ENCODE results near the gene DPH2. TPM values are rescaled to one million over a fixed set of nuclear protein-coding genes. Genes with fewer than 3 reads are reported as not detected.

DPH2 gene
- polyA plus RNA-seq, 2 donors: 14.2 to 17.9 TPM

DNA sequence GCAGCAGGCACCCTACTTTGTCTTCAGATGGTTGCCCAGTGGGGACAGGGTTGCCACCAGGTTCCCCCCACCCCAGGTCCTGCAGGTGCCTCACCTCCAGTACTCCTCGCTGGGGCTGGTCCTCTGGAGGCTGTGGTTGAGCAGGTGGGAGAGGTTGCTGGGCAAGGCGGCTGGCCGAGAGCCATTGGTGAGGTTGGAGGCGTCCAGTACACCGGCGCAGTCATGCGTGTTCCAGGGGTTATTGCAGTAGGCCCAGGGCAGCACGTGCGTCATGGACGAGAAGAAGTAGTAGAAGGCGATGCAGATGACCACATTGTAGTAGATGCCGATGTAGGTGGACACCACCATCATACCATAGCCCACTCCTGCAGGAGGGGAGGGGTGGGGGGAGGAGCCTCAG, 38.4 kb downstream of the DPH2 start:
- 92 to 96% methylated on average over 12 of the region's 12 CpGs for WGBS, 2 donors
- peaks cover 0 to 8% of the 10 kb centered on the region in 2 donors for H3K4me1 ChIP-seq (ENCODE audit: control insufficient read depth in 2 of 2, insufficient read depth in 2 of 2, low read length in 1 of 2)
- peaks cover 6 to 23% of the 10 kb centered on the region in 2 donors for H3K36me3 ChIP-seq (ENCODE audit: control insufficient read depth in 2 of 2, insufficient read depth in 2 of 2, low read length in 1 of 2)
- H3K9me3 ChIP-seq (ENCODE audit: control insufficient read depth in 2 of 2, insufficient read depth in 1 of 2, low read depth in 1 of 2, low read length in 1 of 2): no peaks in the 10 kb centered on the region
- H3K27me3 ChIP-seq (ENCODE audit: control insufficient read depth in 1 of 2, insufficient read depth in 2 of 2, low read length in 2 of 2): no peaks in the 10 kb centered on the region
- H3K27ac ChIP-seq (ENCODE audit: low read depth in 2 of 2, low read length in 1 of 2): no peak overlapping the region
- no peak overlapping the region for H3K4me3 ChIP-seq (ENCODE audit: low read depth in 1 of 2, low read length in 2 of 2)

GRCh38 chr1:44010935-44011471, 41.2 kb downstream of the DPH2 start:
- Histone ChIP-seq H3K27ac (ENCODE audit: low read depth in 2 of 2, low read length in 1 of 2) (no peak overlapping the region), H3K27me3 (ENCODE audit: control insufficient read depth in 1 of 2, insufficient read depth in 2 of 2, low read length in 2 of 2) (no peaks in the 10 kb centered on the region), H3K9me3 (ENCODE audit: control insufficient read depth in 2 of 2, insufficient read depth in 1 of 2, low read depth in 1 of 2, low read length in 1 of 2) (no peaks in the 10 kb centered on the region), H3K4me1 (ENCODE audit: control insufficient read depth in 2 of 2, insufficient read depth in 2 of 2, low read length in 1 of 2) (peaks cover 0 to 17% of the 10 kb centered on the region in 2 donors), H3K4me3 (ENCODE audit: low read depth in 1 of 2, low read length in 2 of 2) (no peak overlapping the region), H3K36me3 (ENCODE audit: control insufficient read depth in 2 of 2, insufficient read depth in 2 of 2, low read length in 1 of 2) (peaks cover 6 to 21% of the 10 kb centered on the region in 2 donors)
- WGBS, 2 donors: 71 to 82% methylated on average over 8 to 11 of the region's 11 CpGs

GRCh38 chr1:44012404-44012803, 42.6 kb downstream of the DPH2 start:
- H3K27ac ChIP-seq (ENCODE audit: low read depth in 2 of 2, low read length in 1 of 2): no peak overlapping the region
- H3K9me3 ChIP-seq (ENCODE audit: control insufficient read depth in 2 of 2, insufficient read depth in 1 of 2, low read depth in 1 of 2, low read length in 1 of 2): no peaks in the 10 kb centered on the region
- no peak overlapping the region for H3K4me3 ChIP-seq (ENCODE audit: low read depth in 1 of 2, low read length in 2 of 2)
- WGBS, 2 donors: 64 to 77% methylated on average over 2 of the region's 2 CpGs
- peaks cover 0 to 23% of the 10 kb centered on the region in 2 donors for H3K36me3 ChIP-seq (ENCODE audit: control insufficient read depth in 2 of 2, insufficient read depth in 2 of 2, low read length in 1 of 2)
- no peaks in the 10 kb centered on the region for H3K27me3 ChIP-seq (ENCODE audit: control insufficient read depth in 1 of 2, insufficient read depth in 2 of 2, low read length in 2 of 2)
- H3K4me1 ChIP-seq (ENCODE audit: control insufficient read depth in 2 of 2, insufficient read depth in 2 of 2, low read length in 1 of 2): peaks cover 0 to 17% of the 10 kb centered on the region in 2 donors

GRCh38 chr1:44012941-44013609, 43.3 kb downstream of the DPH2 start:
- 82 to 83% methylated on average over 13 of the region's 13 CpGs for WGBS, 2 donors

DNA sequence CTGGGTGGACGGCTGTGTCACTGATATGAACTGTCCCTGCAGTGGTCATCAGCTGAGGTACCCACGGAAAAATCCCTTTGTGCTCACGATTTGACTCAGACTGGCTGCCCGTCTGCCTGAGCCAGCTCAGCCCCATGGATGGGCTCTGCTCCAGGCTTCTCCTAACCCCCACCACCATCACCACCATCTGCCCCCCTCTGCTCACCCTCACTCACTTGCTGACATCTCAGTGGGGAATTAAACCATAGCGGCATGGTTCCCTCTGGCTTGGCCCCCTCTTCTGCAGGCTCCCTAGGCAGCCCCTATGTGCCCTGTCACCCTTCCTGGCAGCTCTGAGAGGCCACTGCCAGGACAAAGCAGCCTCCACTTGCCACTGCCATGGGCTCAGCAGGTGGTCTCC, 44.1 kb downstream of the DPH2 start:
- peaks cover 0 to 22% of the 10 kb centered on the region in 2 donors for H3K36me3 ChIP-seq (ENCODE audit: control insufficient read depth in 2 of 2, insufficient read depth in 2 of 2, low read length in 1 of 2)
- H3K4me3 ChIP-seq (ENCODE audit: low read depth in 1 of 2, low read length in 2 of 2): no peak overlapping the region
- 63 to 74% methylated on average over 5 of the region's 5 CpGs for WGBS, 2 donors
- no peaks in the 10 kb centered on the region for H3K9me3 ChIP-seq (ENCODE audit: control insufficient read depth in 2 of 2, insufficient read depth in 1 of 2, low read depth in 1 of 2, low read length in 1 of 2)
- peaks cover 0 to 17% of the 10 kb centered on the region in 2 donors for H3K4me1 ChIP-seq (ENCODE audit: control insufficient read depth in 2 of 2, insufficient read depth in 2 of 2, low read length in 1 of 2)
- H3K27me3 ChIP-seq (ENCODE audit: control insufficient read depth in 1 of 2, insufficient read depth in 2 of 2, low read length in 2 of 2): no peaks in the 10 kb centered on the region
- H3K27ac ChIP-seq (ENCODE audit: low read depth in 2 of 2, low read length in 1 of 2): peak overlapping the region; percentile 58 to 79

More at GRCh38 chr1:44012941-44013609, 43.3 kb downstream of the DPH2 start:
- H3K27me3 ChIP-seq (ENCODE audit: control insufficient read depth in 1 of 2, insufficient read depth in 2 of 2, low read length in 2 of 2): no peaks in the 10 kb centered on the region
- H3K9me3 ChIP-seq (ENCODE audit: control insufficient read depth in 2 of 2, insufficient read depth in 1 of 2, low read depth in 1 of 2, low read length in 1 of 2): no peaks in the 10 kb centered on the region
- no peak overlapping the region for H3K4me3 ChIP-seq (ENCODE audit: low read depth in 1 of 2, low read length in 2 of 2)
- no peak overlapping the region for H3K27ac ChIP-seq (ENCODE audit: low read depth in 2 of 2, low read length in 1 of 2)
- H3K36me3 ChIP-seq (ENCODE audit: control insufficient read depth in 2 of 2, insufficient read depth in 2 of 2, low read length in 1 of 2): peaks cover 0 to 25% of the 10 kb centered on the region in 2 donors
- H3K4me1 ChIP-seq (ENCODE audit: control insufficient read depth in 2 of 2, insufficient read depth in 2 of 2, low read length in 1 of 2): peaks cover 0 to 17% of the 10 kb centered on the region in 2 donors

DNA sequence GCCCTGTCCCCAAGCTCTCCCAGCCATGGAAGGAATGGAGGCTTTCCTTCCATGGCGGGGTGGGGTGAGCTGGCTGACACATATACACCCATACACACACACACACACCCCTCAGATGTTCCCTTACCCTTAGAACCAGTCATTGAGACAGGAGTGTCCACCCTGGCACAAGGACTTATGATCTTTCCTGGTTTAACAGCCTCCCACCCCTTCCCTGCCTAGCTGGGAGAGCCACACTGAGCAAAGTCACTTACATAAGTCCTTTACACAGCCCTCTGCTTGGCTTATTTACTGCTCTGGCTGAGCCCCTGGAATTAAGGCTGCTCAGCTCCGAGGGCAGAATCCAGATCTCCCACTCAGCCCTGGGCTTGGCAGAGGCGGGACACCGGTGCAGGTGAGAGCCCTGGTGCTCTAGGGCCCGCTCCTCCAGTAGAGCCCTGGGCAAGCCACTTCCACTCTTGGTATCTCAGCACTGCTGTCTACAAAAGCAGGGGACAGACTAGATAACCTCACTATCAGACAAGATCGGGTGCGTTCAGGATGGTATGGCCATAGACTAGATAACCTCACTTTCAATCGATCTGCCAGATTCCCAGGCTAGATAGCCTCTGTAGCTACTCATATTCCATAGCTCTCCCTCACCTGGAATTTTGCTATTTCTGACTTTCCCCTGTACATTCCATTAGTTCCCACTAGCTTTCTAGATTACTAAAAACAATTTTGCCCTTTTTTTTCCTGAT, 44.7 kb downstream of the DPH2 start:
- Histone ChIP-seq H3K9me3 (ENCODE audit: control insufficient read depth in 2 of 2, insufficient read depth in 1 of 2, low read depth in 1 of 2, low read length in 1 of 2) (no peaks in the 10 kb centered on the region), H3K27me3 (ENCODE audit: control insufficient read depth in 1 of 2, insufficient read depth in 2 of 2, low read length in 2 of 2) (no peaks in the 10 kb centered on the region), H3K27ac (ENCODE audit: low read depth in 2 of 2, low read length in 1 of 2) (peak overlapping the region; percentile 58 to 79), H3K36me3 (ENCODE audit: control insufficient read depth in 2 of 2, insufficient read depth in 2 of 2, low read length in 1 of 2) (peaks cover 0 to 21% of the 10 kb centered on the region in 2 donors), H3K4me1 (ENCODE audit: control insufficient read depth in 2 of 2, insufficient read depth in 2 of 2, low read length in 1 of 2) (peaks cover 0 to 17% of the 10 kb centered on the region in 2 donors), H3K4me3 (ENCODE audit: low read depth in 1 of 2, low read length in 2 of 2) (no peak overlapping the region)
- WGBS, 2 donors: 74 to 81% methylated on average over 8 of the region's 8 CpGs

GRCh38 chr1:44015206-44015605, 45.4 kb downstream of the DPH2 start:
- H3K36me3 ChIP-seq (ENCODE audit: control insufficient read depth in 2 of 2, insufficient read depth in 2 of 2, low read length in 1 of 2): peaks cover 0 to 19% of the 10 kb centered on the region in 2 donors
- 74 to 79% methylated on average over 3 of the region's 3 CpGs for WGBS, 2 donors
- H3K4me1 ChIP-seq (ENCODE audit: control insufficient read depth in 2 of 2, insufficient read depth in 2 of 2, low read length in 1 of 2): peaks cover 0 to 21% of the 10 kb centered on the region in 2 donors
- H3K4me3 ChIP-seq (ENCODE audit: low read depth in 1 of 2, low read length in 2 of 2): no peak overlapping the region
- H3K27me3 ChIP-seq (ENCODE audit: control insufficient read depth in 1 of 2, insufficient read depth in 2 of 2, low read length in 2 of 2): no peaks in the 10 kb centered on the region
- H3K9me3 ChIP-seq (ENCODE audit: control insufficient read depth in 2 of 2, insufficient read depth in 1 of 2, low read depth in 1 of 2, low read length in 1 of 2): no peaks in the 10 kb centered on the region
- no peak overlapping the region for H3K27ac ChIP-seq (ENCODE audit: low read depth in 2 of 2, low read length in 1 of 2)

DNA sequence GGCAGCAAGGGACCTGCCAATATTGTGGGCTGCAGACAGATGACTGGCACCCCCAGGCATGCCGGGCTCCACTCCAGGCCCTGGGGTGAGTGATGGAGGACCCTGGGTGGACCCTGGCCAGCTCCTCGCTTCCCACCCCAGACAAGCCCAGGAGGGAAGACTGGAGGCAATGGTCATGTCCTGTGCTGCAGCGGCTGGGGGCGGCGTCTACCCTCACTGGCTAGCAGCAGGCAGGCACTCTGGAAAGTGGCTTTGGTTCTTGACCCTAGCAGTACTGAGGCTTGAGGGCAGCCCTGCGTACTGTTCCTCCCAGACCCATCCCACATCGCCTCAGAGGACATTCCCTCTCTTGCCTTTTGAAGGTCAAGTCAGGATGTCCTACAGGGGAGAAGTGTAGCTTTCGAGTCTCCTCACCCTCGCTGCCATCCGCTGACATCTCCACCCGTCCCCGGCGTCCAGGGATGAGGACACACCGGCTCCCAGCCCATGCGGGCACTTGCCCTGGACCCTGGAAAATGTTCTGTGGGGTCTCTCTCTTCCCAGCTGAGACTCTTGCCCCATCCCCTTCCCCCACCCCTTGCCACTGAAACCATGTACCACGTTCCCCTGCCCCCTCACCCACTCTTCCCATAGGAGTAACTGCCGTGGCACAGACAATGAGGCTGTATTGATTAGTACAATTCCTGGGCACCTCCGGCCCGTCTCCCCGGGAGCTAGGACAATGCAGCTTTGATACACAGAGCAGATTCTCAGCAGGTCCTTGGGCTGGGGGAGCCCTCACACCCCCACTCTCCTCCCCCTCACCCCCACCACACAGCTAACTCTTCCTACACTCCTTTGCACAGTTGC, 46.5 kb downstream of the DPH2 start:
- no peak overlapping the region for H3K27ac ChIP-seq (ENCODE audit: low read depth in 2 of 2, low read length in 1 of 2)
- 87 to 88% methylated on average over 20 of the region's 20 CpGs for WGBS, 2 donors
- no peaks in the 10 kb centered on the region for H3K9me3 ChIP-seq (ENCODE audit: control insufficient read depth in 2 of 2, insufficient read depth in 1 of 2, low read depth in 1 of 2, low read length in 1 of 2)
- no peaks in the 10 kb centered on the region for H3K27me3 ChIP-seq (ENCODE audit: control insufficient read depth in 1 of 2, insufficient read depth in 2 of 2, low read length in 2 of 2)
- H3K4me3 ChIP-seq (ENCODE audit: low read depth in 1 of 2, low read length in 2 of 2): no peak overlapping the region
- H3K4me1 ChIP-seq (ENCODE audit: control insufficient read depth in 2 of 2, insufficient read depth in 2 of 2, low read length in 1 of 2): peaks cover 4 to 28% of the 10 kb centered on the region in 2 donors
- H3K36me3 ChIP-seq (ENCODE audit: control insufficient read depth in 2 of 2, insufficient read depth in 2 of 2, low read length in 1 of 2): peaks cover 0 to 14% of the 10 kb centered on the region in 2 donors

- 90 to 91% methylated on average over 20 of the region's 20 CpGs for WGBS, 2 donors
- Histone ChIP-seq H3K4me3 (ENCODE audit: low read depth in 1 of 2, low read length in 2 of 2) (no peak overlapping the region), H3K27ac (ENCODE audit: low read depth in 2 of 2, low read length in 1 of 2) (no peak overlapping the region), H3K27me3 (ENCODE audit: control insufficient read depth in 1 of 2, insufficient read depth in 2 of 2, low read length in 2 of 2) (no peaks in the 10 kb centered on the region), H3K4me1 (ENCODE audit: control insufficient read depth in 2 of 2, insufficient read depth in 2 of 2, low read length in 1 of 2) (peaks cover 4 to 29% of the 10 kb centered on the region in 2 donors), H3K36me3 (ENCODE audit: control insufficient read depth in 2 of 2, insufficient read depth in 2 of 2, low read length in 1 of 2) (peaks cover 0 to 17% of the 10 kb centered on the region in 2 donors), H3K9me3 (ENCODE audit: control insufficient read depth in 2 of 2, insufficient read depth in 1 of 2, low read depth in 1 of 2, low read length in 1 of 2) (no peaks in the 10 kb centered on the region)
Observed at GRCh38 chr1:44016890-44017400, 47.1 kb downstream of the DPH2 start.

All from esophagus (tissue), 2 donors.